ENCODE data around the gene CSRNP3.
"Not testable (repeated sequence)": the region's sequence is repeated elsewhere in the genome, so short reads cannot be mapped to it uniquely, and the experiment has no call there.

The CSRNP3 gene

GRCh38 chr2:165637396-165637795 is 167.9 kb downstream of the CSRNP3 start:
- no peak for DNase-seq

GRCh38 chr2:165639504-165639903 is 170.0 kb downstream of the CSRNP3 start:
- no peak for DNase-seq

- no peak for DNase-seq
Observed at GRCh38 chr2:165640247-165640929, 170.9 kb downstream of the CSRNP3 start.

GRCh38 chr2:165645930-165646831 is 176.7 kb downstream of the CSRNP3 start:
- DNase-seq: no peak

- DNase-seq: no peak
Observed at GRCh38 chr2:165647409-165647808, 177.9 kb downstream of the CSRNP3 start.

GRCh38 chr2:165648801-165649200 is 179.3 kb downstream of the CSRNP3 start:
- no peak for DNase-seq

GRCh38 chr2:165651233-165651632 is 181.7 kb downstream of the CSRNP3 start:
- no peak for DNase-seq

GRCh38 chr2:165655661-165656060 is 186.2 kb downstream of the CSRNP3 start:
- DNase-seq: no peak

- DNase-seq: no peak
Observed at GRCh38 chr2:165660361-165660760, 190.9 kb downstream of the CSRNP3 start.

- DNase-seq: no peak
Observed at GRCh38 chr2:165662720-165663119, 193.2 kb downstream of the CSRNP3 start.

- DNase-seq: no peak
Observed at GRCh38 chr2:165665614-165666013, 196.1 kb downstream of the CSRNP3 start.

- not testable (repeated sequence) for DNase-seq
Observed at GRCh38 chr2:165666073-165666472, 196.6 kb downstream of the CSRNP3 start.

- DNase-seq: no peak
Observed at GRCh38 chr2:165666605-165667004, 197.1 kb downstream of the CSRNP3 start.

- DNase-seq: no peak
Observed at GRCh38 chr2:165667375-165667774, 197.9 kb downstream of the CSRNP3 start.

GRCh38 chr2:165674780-165675179 is 205.3 kb downstream of the CSRNP3 start:
- DNase-seq: no peak

- no peak for DNase-seq
Observed at GRCh38 chr2:165675551-165675968, 206.1 kb downstream of the CSRNP3 start.

- DNase-seq: no peak
Observed at GRCh38 chr2:165678882-165679281, 209.4 kb downstream of the CSRNP3 start.

GRCh38 chr2:165679621-165680020 is 210.1 kb downstream of the CSRNP3 start:
- no peak for DNase-seq

- DNase-seq: no peak
Observed at GRCh38 chr2:165681841-165682240, 212.3 kb downstream of the CSRNP3 start.

- DNase-seq: no peak
Observed at GRCh38 chr2:165682546-165682945, 213.0 kb downstream of the CSRNP3 start.

GRCh38 chr2:165686800-165687199 is 217.3 kb downstream of the CSRNP3 start:
- DNase-seq: no peak

- no peak for DNase-seq
Observed at GRCh38 chr2:165687426-165688002, 218.0 kb downstream of the CSRNP3 start.

- DNase-seq: no peak
Observed at GRCh38 chr2:165691615-165692014, 222.1 kb downstream of the CSRNP3 start.

GRCh38 chr2:165692906-165693305 is 223.4 kb downstream of the CSRNP3 start:
- DNase-seq: no peak
